ENCODE data around the gene RPL36AL. TPM values are rescaled to one million over a fixed set of nuclear protein-coding genes. Genes with fewer than 3 reads are reported as not detected.

Gene RPL36AL
- total and polyA plus RNA-seq, 10 of the 15 experiments (the other 5 are each of a cell fraction or from before 2014, with no cell fraction given): 222 to 1,379 (median 545) TPM

- TF ChIP-seq ATF2 (IDR thresholded peaks at IDR 0.05; ENCODE audit: low read length) (peak; percentile 54), ZBED1 (IDR thresholded peaks at IDR 0.05; ENCODE audit: borderline replicate concordance) (peak; percentile 21; the same call in 1 of the 2 replicates), SMAD5 (IDR thresholded peaks at IDR 0.05; ENCODE audit: low read depth) (peak; percentile 60; the same call in 1 of the 2 replicates), POLR2A (IDR thresholded peaks at IDR 0.05; ENCODE audit: low read depth, low read length) (peak; percentile 50; the same call in 1 of the 2 replicates), MTA3 (IDR thresholded peaks at IDR 0.05; ENCODE audit: borderline replicate concordance, low read length) (peak; percentile 83), POU2F2 (IDR thresholded peaks at IDR 0.05; ENCODE audit: borderline replicate concordance, low read depth, low read length) (peak; percentile 17; the same call in 1 of the 3 replicates), MEF2A (IDR thresholded peaks at IDR 0.05; ENCODE audit: insufficient read depth, low read depth, low read length) (0 out of 2 replicates have a peak, but pooled peaks have one; percentile 12), NFIC (IDR thresholded peaks at IDR 0.05; ENCODE audit: low read depth, low read length) (no peak)
Measured at GRCh38 chr14:49582113-49582977, 38.1 kb downstream of the RPL36AL start (continued).

- RAD21 ChIA-PET (ENCODE audit: unreplicated experiment): interaction anchor here (1.2 kb wide), 1 partner anchor 43 kb away, joined by 3 read pairs; no protein-coding TSS in a partner anchor
- Histone ChIP-seq H3K4me1 (ENCODE audit: control insufficient read depth, insufficient read depth, low read length) (no peaks in the 10 kb centered on the region), H3K9ac (ENCODE audit: control insufficient read depth, insufficient read depth, low read length) (no peak overlapping the region), H3K27ac (ENCODE audit: control insufficient read depth, insufficient read depth) (no peak overlapping the region), H3K4me3 (no peak overlapping the region), H3K36me3 (ENCODE audit: control insufficient read depth in 2 of 2, insufficient read depth in 2 of 2, low read length in 1 of 2) (peaks cover 4 to 25% of the 10 kb centered on the region in 2 experiments), H4K20me1 (ENCODE audit: control insufficient read depth, insufficient read depth) (peaks cover 4% of the 10 kb centered on the region; the same call in 1 of the 2 replicates), H3K27me3 (replicated peaks in 1 of 2; ENCODE audit: control insufficient read depth in 2 of 2, insufficient read depth in 2 of 2, low read length in 1 of 2) (no peaks in the 10 kb centered on the region), H3K4me2 (ENCODE audit: control insufficient read depth, insufficient read depth) (no peak overlapping the region), H2AFZ (ENCODE audit: control insufficient read depth, low read depth, low read length) (no peak overlapping the region), H3K9me3 (replicated peaks; ENCODE audit: control insufficient read depth, insufficient read depth, low read length) (no peaks in the 10 kb centered on the region), H3K79me2 (ENCODE audit: control insufficient read depth, insufficient read depth, low read length) (peaks cover 62% of the 10 kb centered on the region)
- DNase-seq (ENCODE audit: low read depth, low spot score) (no peak), ATAC-seq (no peak), FAIRE-seq (no peak)
- in situ Hi-C loops (cut with MboI) (no loop called here), intact Hi-C loops (cut with micrococcal nuclease; ENCODE audit: unreplicated experiment) (no loop called here)
- SMC1A ChIA-PET (ENCODE audit: uncharacterized antibody, unreplicated experiment): no interaction called here
- BruUV-seq (replicated peaks): no TSS peak
- POLR2A ChIA-PET: interaction anchor here (0.6 to 1.3 kb wide), 4 partner anchors 15 to 44 kb away, joined by 3 to 5 read pairs (median 4); partner anchors contain the start of genes MGAT2 and RPL36AL
- 90% methylated on average over 9 of the region's 9 CpGs for WGBS (ENCODE audit: insufficient coverage, insufficient replicate concordance, low lambda C conversion rate, missing lambda C conversion rate)
- CTCF ChIA-PET: interaction anchor here (0.9 to 1.7 kb wide), 3 partner anchors 83 to 120 kb away, joined by 3 to 5 read pairs (median 3); no protein-coding TSS in a partner anchor
- no peak for TF ChIP-seq NFXL1 (IDR thresholded peaks at IDR 0.05; ENCODE audit: borderline replicate concordance)
- TF ChIP-seq BACH1 (IDR thresholded peaks at IDR 0.05; ENCODE audit: borderline replicate concordance): no peak
- no peak for TF ChIP-seq SMAD1 (IDR thresholded peaks at IDR 0.05; ENCODE audit: low read depth, partially characterized antibody)
- peak; percentile 58; the same call in 1 of the 2 replicates for TF ChIP-seq POLR2AphosphoS5 (IDR thresholded peaks at IDR 0.05; ENCODE audit: low read length)
- no peak for TF ChIP-seq POU2F2 (IDR thresholded peaks at IDR 0.05; ENCODE audit: borderline replicate concordance, low read depth, low read length)
- TF ChIP-seq CTCF (IDR thresholded peaks at IDR 0.05 in 2 of 3, conservative IDR thresholded peaks at IDR 0.05 in 1 of 3; ENCODE audit: control insufficient read depth in 2 of 3, extremely low read depth in 1 of 3, insufficient read depth in 1 of 3, low read depth in 3 of 3, low read length in 3 of 3): no peak
- TF ChIP-seq ZBED1 (IDR thresholded peaks at IDR 0.05; ENCODE audit: borderline replicate concordance): 0 out of 2 replicates have a peak, but pooled peaks have one; percentile 46
- no peak for TF ChIP-seq HDAC2 (IDR thresholded peaks at IDR 0.05)
- no peak for TF ChIP-seq PBX3 (IDR thresholded peaks at IDR 0.05; ENCODE audit: insufficient replicate concordance, low read depth, low read length)
Measured at GRCh38 chr14:49581209-49582112, 39.0 kb downstream of the RPL36AL start.
